Right cardiac atrium (tissue), 5 donors: ENCODE results near the gene KIN. TPM values are rescaled to one million over a fixed set of nuclear protein-coding genes. Genes with fewer than 3 reads are reported as not detected.
"Not testable (repeated sequence)": the region's sequence is repeated elsewhere in the genome, so short reads cannot be mapped to it uniquely, and the experiment has no call there.

Experiments
- ATAC-seq, 2 donors: fragments of 200-7000 bp; cut with Tn5 transposase; one replicate each; pipeline versions ENCODE4 v1.8.0 to v1.9.1; 2020; ENCODE audit warnings: moderate library complexity in 2 of 2, mild to moderate bottlenecking in 1 of 2
- DNase-seq, 3 donors: peaks; one replicate each; pipeline ENCODE4 v3.0.0-alpha.2; 2020
- H3K27ac ChIP-seq: one replicate; pipeline ENCODE4 v1.5.1; 2013; ENCODE audit warnings: mild to moderate bottlenecking, low read length, control low read depth, moderate library complexity
- H3K27me3 ChIP-seq: one replicate; pipeline ENCODE4 v1.6.1; 2013; ENCODE audit not compliant: control insufficient read depth, insufficient read depth
- H3K4me1 ChIP-seq: one replicate; pipeline ENCODE4 v1.6.1; 2013; ENCODE audit warnings: low read length; ENCODE audit not compliant: control insufficient read depth, insufficient read depth
- H3K4me3 ChIP-seq: one replicate; pipeline ENCODE4 v1.5.1; 2013; ENCODE audit warnings: low read length, control low read depth
- H3K9me3 ChIP-seq: one replicate; pipeline ENCODE4 v1.6.1; 2013; ENCODE audit warnings: low read length; ENCODE audit not compliant: control insufficient read depth
- WGBS: extraction: QIAGEN DNeasy Blood & Tissue Kit; methylation state at CpG from one replicate; pipeline ENCODE4 v1.1.7; 2013; 5-methylcytosine and 5-hydroxymethylcytosine counted together
- intact Hi-C, 4 donors: fragments of 100-400 bp; cut with DNase I; formaldehyde crosslinking; loops; one replicate each; pipeline versions ENCODE4 v1.11.0 to v1.14.0; 2022 to 2023
- polyA plus RNA-seq: library from polyadenylated mRNA; stranded (reverse); fragments of 200-250 nt; gene quantifications from one replicate; pipeline ENCODE4 v1.2.3, GENCODE V29; 2013
- total RNA-seq, 4 donors: library from RNA; stranded (reverse); fragmentation: NEBNext Ultra II Directional; extraction: Animal tissue kit (Norgen Biotek cat#: 25700); gene quantifications; one replicate each; pipeline ENCODE4 v1.2.1, GENCODE V29; 2021
- donor health status: healthy with polysubstance abuse.
- donor health status: DM: no; HTN: yes; CAD: no.
- donor health status: DM: no; HTN: no; CAD: no.
- donor health status: DM: no; HTN: yes; CAD: no; lungs with severe emphysema.
- donor health status: DM: yes; HTN: yes; CAD: no.

The KIN gene
- total and polyA plus RNA-seq, 5 donors, result 7.1 to 9.9 (median 8.0) TPM

DNA sequence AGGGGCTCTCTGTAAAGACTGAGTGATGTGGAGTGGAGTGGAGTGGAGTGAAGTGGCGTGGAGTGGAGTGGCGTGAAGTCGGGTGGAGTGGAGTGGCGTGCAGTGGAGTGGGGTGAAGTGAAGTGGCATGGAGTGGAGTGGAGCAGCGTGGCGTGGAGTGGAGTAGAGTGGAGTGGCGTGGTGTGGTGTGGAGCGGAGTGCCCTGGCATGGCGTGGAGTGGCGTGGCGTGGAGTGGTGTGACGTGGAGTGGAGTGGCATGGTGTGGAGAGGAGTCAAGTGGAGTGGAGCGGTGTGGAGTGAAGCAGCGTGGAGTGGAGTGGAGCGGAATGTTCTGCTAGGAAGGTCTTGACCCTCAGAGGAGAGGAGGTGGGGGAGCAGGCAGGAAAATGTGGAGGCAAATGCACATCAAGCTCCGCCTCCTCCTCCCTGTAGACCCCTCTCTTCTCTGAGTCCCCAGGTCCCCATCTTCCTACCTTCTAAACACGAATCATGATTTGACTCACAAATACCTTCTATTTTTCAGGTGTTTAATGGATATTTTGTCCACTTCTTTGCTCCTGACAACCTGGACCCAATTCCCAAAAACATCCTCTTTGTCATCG is 64.8 kb downstream of the KIN start:
- intact Hi-C loops, result no loop called here
- no peak overlapping the region for H3K4me3 ChIP-seq
- WGBS, result 89% methylated on average over 18 of the region's 18 CpGs
- no peaks in the 10 kb centered on the region for H3K27me3 ChIP-seq
- DNase-seq (no peak), ATAC-seq (no peak)
- no peaks in the 10 kb centered on the region for H3K4me1 ChIP-seq
- no peaks in the 10 kb centered on the region for H3K9me3 ChIP-seq
- no peak overlapping the region for H3K27ac ChIP-seq

DNA sequence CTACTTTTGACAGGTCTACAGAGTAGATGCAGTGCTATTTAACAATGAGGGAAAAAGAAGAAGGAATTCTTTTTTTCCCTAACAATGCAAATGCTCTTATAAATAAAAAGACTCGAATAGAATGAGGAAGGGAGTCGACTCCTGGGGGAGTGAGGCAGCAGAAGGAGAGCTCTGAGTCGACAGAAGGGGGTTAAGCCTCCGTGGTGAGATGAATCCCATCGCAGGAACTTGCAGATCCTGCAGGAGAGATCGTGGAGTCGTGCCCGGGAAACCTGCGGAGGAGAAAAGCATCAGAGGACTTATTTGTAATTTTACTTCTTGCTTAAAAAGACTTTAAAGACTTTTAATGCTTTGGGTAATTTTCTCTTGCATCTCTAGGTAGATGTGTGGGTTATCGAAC is 67.3 kb downstream of the KIN start:
- no peaks in the 10 kb centered on the region for H3K4me1 ChIP-seq
- H3K9me3 ChIP-seq, result no peaks in the 10 kb centered on the region
- 69% methylated on average over 10 of the region's 10 CpGs for WGBS
- DNase-seq, result no peak
- intact Hi-C loops, result no loop called here
- ATAC-seq, result no peak
- no peak overlapping the region for H3K4me3 ChIP-seq
- no peak overlapping the region for H3K27ac ChIP-seq
- no peaks in the 10 kb centered on the region for H3K27me3 ChIP-seq

DNA sequence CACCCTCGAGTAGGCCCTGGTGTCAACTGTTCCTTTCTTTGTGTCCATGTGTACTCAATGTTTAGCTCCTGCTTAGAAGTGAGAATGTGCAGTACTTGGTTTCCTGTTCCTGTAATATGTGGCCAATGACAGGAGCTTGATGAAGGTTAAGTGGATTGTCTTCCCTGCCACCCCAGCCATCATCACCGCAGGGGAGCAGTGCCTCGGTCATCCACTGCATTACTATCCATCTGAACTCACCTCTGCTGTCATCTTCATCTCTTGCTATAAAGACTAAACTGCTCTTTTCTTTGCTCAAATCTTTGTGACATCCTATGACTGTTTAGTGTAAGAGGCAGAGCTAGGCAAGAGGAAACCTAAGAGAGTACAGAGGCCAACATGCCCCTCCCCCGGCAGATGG is 69.1 kb downstream of the KIN start:
- DNase-seq (no peak), ATAC-seq (no peak)
- Histone ChIP-seq H3K4me3 (no peak overlapping the region), H3K27ac (no peak overlapping the region), H3K4me1 (no peaks in the 10 kb centered on the region), H3K9me3 (no peaks in the 10 kb centered on the region), H3K27me3 (no peaks in the 10 kb centered on the region)
- WGBS, result 84% methylated on average over 4 of the region's 4 CpGs
- intact Hi-C loops, result no loop called here

GRCh38 chr10:7717767-7718166 is 70.0 kb downstream of the KIN start:
- H3K9me3 ChIP-seq, result no peaks in the 10 kb centered on the region
- WGBS, result 80% methylated on average over 5 of the region's 5 CpGs
- no peak overlapping the region for H3K4me3 ChIP-seq

GRCh38 chr10:7715515-7715914 is 72.3 kb downstream of the KIN start:
- intact Hi-C loops, result no loop called here
- 86% methylated on average over 7 of the region's 7 CpGs for WGBS
- Histone ChIP-seq H3K4me3 (no peak overlapping the region), H3K27ac (no peak overlapping the region), H3K4me1 (no peaks in the 10 kb centered on the region), H3K9me3 (no peaks in the 10 kb centered on the region), H3K27me3 (no peaks in the 10 kb centered on the region)
- DNase-seq (no peak), ATAC-seq (no peak)

More at GRCh38 chr10:7717767-7718166, 70.0 kb downstream of the KIN start:
- Histone ChIP-seq H3K4me1 (no peaks in the 10 kb centered on the region), H3K27me3 (no peaks in the 10 kb centered on the region), H3K27ac (no peak overlapping the region)
- peak in 1 of 3 donors; percentile 23 for DNase-seq
- intact Hi-C loops, result no loop called here
- no peak for ATAC-seq

DNA sequence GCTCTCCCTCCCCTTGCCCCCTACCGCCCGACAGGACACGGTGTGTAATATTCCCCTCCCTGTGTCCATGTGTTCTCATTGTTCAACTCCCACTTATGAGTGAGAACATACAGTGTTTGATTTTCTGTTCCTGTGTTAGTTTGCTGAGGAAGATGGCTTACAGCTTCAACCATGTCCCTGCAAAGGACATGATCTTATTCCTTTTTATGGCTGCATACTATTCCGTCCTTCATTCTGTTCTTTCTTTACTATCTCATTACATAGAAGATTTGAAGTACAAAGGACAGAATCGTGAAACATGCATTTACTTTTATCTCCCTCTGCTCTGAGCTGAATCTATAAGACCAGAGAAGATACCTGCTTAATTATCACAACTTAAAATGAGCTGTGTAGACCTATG is 76.7 kb downstream of the KIN start:
- H3K27me3 ChIP-seq, H3K9me3 ChIP-seq, DNase-seq, intact Hi-C loops, H3K27ac ChIP-seq, H3K4me3 ChIP-seq, ATAC-seq, H3K4me1 ChIP-seq: not testable (repeated sequence)
- 77% methylated on average over 5 of the region's 5 CpGs for WGBS

- Histone ChIP-seq H3K9me3 (no peaks in the 10 kb centered on the region), H3K27me3 (no peaks in the 10 kb centered on the region), H3K27ac (no peak overlapping the region), H3K4me1 (no peaks in the 10 kb centered on the region), H3K4me3 (no peak overlapping the region)
- DNase-seq, result no peak
- no peak for ATAC-seq
- 91% methylated on average over 1 of the region's 1 CpG for WGBS
- intact Hi-C loops, result no loop called here
Measured at GRCh38 chr10:7710446-7710845, 77.3 kb downstream of the KIN start.

DNA sequence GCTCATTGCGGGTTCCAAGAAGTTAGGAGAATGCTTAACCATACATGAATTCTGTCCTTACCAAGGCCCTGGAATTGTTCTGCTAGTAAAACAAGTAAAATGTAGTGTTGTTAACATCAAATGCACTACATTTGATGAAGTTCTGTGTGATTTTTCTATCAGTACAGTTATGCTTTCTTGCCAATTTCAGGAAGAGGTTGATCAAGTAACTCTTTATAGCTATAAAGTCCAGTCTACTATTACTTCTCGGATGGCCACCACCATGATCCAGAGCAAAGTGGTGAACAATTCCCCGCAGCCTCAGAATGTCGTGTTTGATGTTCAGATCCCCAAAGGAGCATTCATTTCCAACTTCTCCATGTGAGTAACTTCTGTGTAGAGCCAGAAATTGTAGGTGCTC is 79.0 kb downstream of the KIN start:
- intact Hi-C loops, result no loop called here
- 93% methylated on average over 4 of the region's 4 CpGs for WGBS
- Histone ChIP-seq H3K4me3 (no peak overlapping the region), H3K4me1 (no peaks in the 10 kb centered on the region), H3K27me3 (no peaks in the 10 kb centered on the region), H3K27ac (no peak overlapping the region), H3K9me3 (no peaks in the 10 kb centered on the region)
- ATAC-seq, result no peak
- no peak for DNase-seq

DNA sequence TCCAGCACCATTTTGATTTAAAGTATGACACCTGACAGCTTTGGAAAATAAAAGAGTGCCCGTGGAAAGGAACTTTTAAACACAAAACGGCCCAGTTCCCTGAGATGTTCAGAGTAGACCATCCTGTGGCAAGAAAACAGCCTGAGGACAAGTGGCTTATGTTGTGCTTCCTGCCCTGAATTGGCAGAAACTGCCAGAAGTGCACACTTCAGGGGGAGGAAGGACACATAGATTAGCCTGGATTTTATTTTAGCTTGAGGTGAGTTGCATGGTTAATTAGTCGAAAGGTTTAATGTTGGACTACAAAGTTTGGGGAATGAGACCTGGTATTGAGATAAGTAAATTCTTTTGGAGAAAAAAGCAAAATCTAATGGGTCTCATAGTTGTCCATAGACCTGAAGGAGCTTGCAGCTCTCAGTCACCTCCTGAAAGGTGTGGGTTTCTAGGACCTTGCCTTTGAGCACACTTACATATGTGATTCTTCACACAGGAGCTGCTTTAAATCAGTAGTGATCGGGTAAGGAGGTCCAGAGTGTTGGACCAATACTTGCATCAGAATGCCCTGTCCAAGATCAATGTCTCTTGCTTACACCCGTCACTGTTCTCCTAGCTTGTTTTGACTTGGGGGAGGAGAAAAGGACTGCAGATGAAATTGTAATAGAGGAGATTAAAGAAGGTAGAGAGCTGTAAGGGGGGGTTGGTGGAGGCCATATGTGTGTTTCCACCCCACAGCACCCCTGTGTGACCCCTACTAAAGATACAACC is 79.8 kb downstream of the KIN start:
- intact Hi-C loops, result no loop called here
- no peaks in the 10 kb centered on the region for H3K9me3 ChIP-seq
- H3K27me3 ChIP-seq, result no peaks in the 10 kb centered on the region
- no peak overlapping the region for H3K4me3 ChIP-seq
- H3K27ac ChIP-seq, result no peak overlapping the region
- DNase-seq, result no peak
- H3K4me1 ChIP-seq, result no peaks in the 10 kb centered on the region
- ATAC-seq, result no peak
- 87% methylated on average over 5 of the region's 5 CpGs for WGBS

DNA sequence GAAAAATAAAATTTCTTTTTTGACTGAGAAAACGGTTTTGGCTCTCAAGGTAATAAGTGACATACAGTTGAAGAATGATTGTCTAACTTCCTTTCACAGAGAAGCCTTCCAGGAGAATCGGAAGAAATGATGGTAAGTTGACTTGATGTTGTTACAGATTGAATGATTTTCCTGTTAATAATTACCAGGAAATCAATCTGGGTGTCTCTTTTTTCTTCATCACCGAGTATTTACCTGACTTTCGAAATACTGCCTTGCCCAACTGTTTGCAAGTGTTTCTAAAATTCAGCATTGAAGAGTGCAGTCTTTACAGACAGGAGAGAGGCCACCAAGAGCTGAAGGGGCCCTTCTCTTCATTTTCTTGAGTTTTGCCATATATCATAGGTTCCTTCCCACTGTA is 80.7 kb downstream of the KIN start:
- intact Hi-C loops, result no loop called here
- no peaks in the 10 kb centered on the region for H3K9me3 ChIP-seq
- 76% methylated on average over 4 of the region's 4 CpGs for WGBS
- no peaks in the 10 kb centered on the region for H3K4me1 ChIP-seq
- no peak for ATAC-seq
- H3K27me3 ChIP-seq, result no peaks in the 10 kb centered on the region
- H3K4me3 ChIP-seq, result no peak overlapping the region
- DNase-seq, result no peak
- no peak overlapping the region for H3K27ac ChIP-seq

DNA sequence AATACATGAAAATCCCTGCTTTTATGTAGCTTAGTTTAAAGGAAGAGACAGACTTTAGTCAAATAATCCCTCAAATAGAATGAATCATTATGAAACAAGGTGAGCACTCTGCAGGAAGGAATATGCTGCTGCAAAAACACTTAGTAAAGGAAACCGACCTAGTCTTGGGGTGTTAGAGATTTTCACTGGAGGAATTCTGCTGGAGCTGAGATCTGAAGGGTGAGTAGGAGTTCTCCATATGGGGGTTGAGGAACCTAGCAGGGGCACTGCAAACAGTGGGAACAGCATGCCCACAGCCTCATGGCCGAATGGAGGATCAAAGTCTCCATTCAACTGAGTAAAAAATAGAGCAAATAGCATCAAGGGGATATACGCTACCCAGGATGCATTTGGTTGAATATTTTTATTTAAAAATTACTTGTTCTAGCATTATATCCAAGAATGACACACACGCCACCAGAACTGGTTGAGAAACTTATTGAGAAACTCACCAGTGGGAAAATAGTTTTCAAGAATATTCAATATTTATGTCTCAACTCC is 81.2 kb downstream of the KIN start:
- H3K4me1 ChIP-seq, result no peaks in the 10 kb centered on the region
- no peak overlapping the region for H3K4me3 ChIP-seq
- H3K27ac ChIP-seq, result no peak overlapping the region
- no peak for ATAC-seq
- intact Hi-C loops, result no loop called here
- H3K27me3 ChIP-seq, result no peaks in the 10 kb centered on the region
- WGBS, result 85% methylated on average over 4 of the region's 4 CpGs
- no peaks in the 10 kb centered on the region for H3K9me3 ChIP-seq
- DNase-seq, result no peak
